Activated naive CD4-positive, alpha-beta T cell treated with anti-CD3 and anti-CD28 coated beads, Interleukin-2, amount 50 U/mL, for 72 hours (primary cell): Measurements from ENCODE around the gene CCDC33. TPM values are rescaled to one million over a fixed set of nuclear protein-coding genes. Genes with fewer than 3 reads are reported as not detected.
A peak's percentile ranks its signal among the peaks of the same experiment; 100 is the strongest.

Experiments used
- ATAC-seq, 2 donors: fragments of 150-1000 bp; cut with Tn5 transposase; 2 replicates each; pipeline ENCODE4 v1.10.0; 2021; ENCODE audit warnings: mild to moderate bottlenecking in 2 of 2, moderate library complexity in 2 of 2
- DNase-seq, 2 donors: peaks; one replicate each; pipeline ENCODE4 v3.0.0; 2021 to 2022; ENCODE audit warnings: low spot score in 2 of 2
- H3K27ac Mint-ChIP-seq, 2 donors: one replicate each; pipeline ENCODE4 v1.8.0; 2022; ENCODE audit warnings: mild to moderate bottlenecking in 2 of 2, mixed read lengths in 2 of 2
- H3K36me3 Mint-ChIP-seq, 2 donors: one replicate each; pipeline ENCODE4 v1.8.0; 2022; ENCODE audit warnings: mixed read lengths in 2 of 2
- H3K9me3 Mint-ChIP-seq, 2 donors: one replicate each; pipeline ENCODE4 v1.8.0; 2022; ENCODE audit warnings: mixed read lengths in 2 of 2
- total RNA-seq, 2 donors: library from RNA; stranded (reverse); gene quantifications; one replicate each; pipeline ENCODE4 v1.2.3, GENCODE V29; 2022

The CCDC33 gene
- not detected for total RNA-seq

- DNase-seq (no peak), ATAC-seq (no peak)
- no peaks in the 10 kb centered on the region for H3K36me3 Mint-ChIP-seq
- H3K27ac Mint-ChIP-seq = no peak within 1 kb of the TSS
- no peaks in the 10 kb centered on the region for H3K9me3 Mint-ChIP-seq
Observed at GRCh38 chr15:74235962-74236361, at the start of gene CCDC33. CCDC33 (plus strand) TSS chr15:74236326; CDS start chr15:74236720, 394 bp downstream.

DNA sequence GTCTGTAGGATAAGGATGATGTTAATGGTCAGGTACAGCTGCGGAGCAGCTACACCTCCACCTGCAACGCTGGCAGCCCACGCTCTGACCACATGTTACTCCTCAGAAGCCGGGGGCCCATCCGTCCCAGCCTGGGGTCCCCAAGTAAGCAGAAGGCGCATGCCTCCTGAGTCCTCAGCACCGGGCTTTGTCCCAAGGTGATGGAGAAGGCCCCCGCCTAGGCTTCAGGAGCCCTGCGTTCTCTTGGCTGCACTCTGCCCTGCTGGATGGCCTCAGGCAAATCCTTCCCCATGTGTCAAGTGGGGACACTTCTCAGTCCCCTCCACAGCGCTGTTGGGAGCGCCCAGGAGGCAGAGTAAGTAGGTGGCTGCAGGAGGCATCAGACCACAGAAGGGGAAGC lies 47.9 kb upstream of the CCDC33 start:
- H3K27ac Mint-ChIP-seq = no peak overlapping the region
- no peak for DNase-seq
- H3K36me3 Mint-ChIP-seq = no peaks in the 10 kb centered on the region
- no peaks in the 10 kb centered on the region for H3K9me3 Mint-ChIP-seq
- no peak for ATAC-seq

DNA sequence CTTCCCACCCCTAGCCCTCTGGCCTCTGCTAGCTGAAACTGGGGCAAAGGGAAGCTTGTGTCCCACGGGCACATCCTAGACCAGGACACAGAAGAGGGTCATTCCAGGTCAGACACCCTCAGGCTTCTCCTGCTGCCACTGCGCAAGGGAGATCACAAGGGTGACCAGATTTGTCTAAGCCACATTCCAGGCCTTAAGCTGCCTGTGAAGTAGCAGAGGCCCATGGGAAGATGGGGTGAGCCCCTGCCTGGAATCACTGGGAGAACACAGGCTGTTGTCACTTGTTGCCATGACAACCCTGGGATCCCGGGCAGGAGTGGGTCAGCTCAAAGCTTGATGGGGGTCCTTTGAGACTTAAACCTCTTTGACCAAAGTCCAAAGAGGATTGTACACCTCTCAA lies 44.3 kb upstream of the CCDC33 start:
- ATAC-seq (no peak), DNase-seq (no peak)
- Mint-ChIP-seq H3K27ac (no peak overlapping the region), H3K36me3 (no peaks in the 10 kb centered on the region), H3K9me3 (no peaks in the 10 kb centered on the region)

GRCh38 chr15:74192751-74193150 lies 43.4 kb upstream of the CCDC33 start:
- H3K27ac Mint-ChIP-seq = no peak overlapping the region
- ATAC-seq (no peak), DNase-seq (no peak)
- no peaks in the 10 kb centered on the region for H3K36me3 Mint-ChIP-seq
- no peaks in the 10 kb centered on the region for H3K9me3 Mint-ChIP-seq

DNA sequence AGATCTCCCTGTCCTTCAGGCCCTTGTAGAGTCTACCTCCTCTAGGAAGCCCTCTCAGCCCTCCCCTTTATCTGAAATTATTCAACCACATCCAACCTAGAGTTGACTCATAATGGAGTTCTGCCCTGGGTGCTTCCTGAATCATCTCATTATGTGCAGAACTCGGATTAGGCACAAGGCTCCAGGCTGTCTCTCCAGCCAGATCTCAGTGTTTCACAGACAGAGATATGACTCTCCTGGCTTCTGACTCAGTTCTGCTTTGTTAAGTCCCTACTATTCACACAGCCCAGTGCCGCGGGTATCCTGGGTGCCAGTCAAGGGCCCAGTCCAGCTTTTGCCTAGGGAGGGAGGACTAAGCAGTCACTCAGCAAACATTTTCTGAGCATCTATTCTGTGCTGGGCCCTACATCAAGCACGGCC lies 42.8 kb upstream of the CCDC33 start:
- no peaks in the 10 kb centered on the region for H3K36me3 Mint-ChIP-seq
- ATAC-seq (peak in 1 of 2 donors; percentile 13), DNase-seq (no peak)
- H3K9me3 Mint-ChIP-seq = no peaks in the 10 kb centered on the region
- H3K27ac Mint-ChIP-seq = no peak overlapping the region

DNA sequence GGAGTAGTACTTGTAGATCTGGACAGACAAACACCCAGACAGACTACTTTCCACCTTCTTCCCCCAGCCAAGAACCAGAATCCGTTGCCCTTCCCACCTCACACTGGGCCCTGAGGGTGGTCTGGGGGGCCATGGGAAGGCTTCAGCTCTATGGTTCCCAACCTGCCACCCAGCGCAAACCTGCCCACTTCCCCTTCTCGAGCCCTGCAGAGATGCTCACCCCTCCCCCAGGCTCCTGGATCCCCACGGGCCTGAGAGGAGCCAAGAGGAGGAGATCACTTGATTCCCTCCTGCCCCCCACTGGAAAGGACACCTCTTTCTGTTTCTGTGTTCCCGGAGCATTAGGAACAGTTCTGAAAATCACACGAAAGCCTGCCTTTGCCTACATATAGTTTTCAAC lies 42.2 kb upstream of the CCDC33 start:
- no peaks in the 10 kb centered on the region for H3K36me3 Mint-ChIP-seq
- no peaks in the 10 kb centered on the region for H3K9me3 Mint-ChIP-seq
- no peak for ATAC-seq
- DNase-seq = no peak
- no peak overlapping the region for H3K27ac Mint-ChIP-seq

DNA sequence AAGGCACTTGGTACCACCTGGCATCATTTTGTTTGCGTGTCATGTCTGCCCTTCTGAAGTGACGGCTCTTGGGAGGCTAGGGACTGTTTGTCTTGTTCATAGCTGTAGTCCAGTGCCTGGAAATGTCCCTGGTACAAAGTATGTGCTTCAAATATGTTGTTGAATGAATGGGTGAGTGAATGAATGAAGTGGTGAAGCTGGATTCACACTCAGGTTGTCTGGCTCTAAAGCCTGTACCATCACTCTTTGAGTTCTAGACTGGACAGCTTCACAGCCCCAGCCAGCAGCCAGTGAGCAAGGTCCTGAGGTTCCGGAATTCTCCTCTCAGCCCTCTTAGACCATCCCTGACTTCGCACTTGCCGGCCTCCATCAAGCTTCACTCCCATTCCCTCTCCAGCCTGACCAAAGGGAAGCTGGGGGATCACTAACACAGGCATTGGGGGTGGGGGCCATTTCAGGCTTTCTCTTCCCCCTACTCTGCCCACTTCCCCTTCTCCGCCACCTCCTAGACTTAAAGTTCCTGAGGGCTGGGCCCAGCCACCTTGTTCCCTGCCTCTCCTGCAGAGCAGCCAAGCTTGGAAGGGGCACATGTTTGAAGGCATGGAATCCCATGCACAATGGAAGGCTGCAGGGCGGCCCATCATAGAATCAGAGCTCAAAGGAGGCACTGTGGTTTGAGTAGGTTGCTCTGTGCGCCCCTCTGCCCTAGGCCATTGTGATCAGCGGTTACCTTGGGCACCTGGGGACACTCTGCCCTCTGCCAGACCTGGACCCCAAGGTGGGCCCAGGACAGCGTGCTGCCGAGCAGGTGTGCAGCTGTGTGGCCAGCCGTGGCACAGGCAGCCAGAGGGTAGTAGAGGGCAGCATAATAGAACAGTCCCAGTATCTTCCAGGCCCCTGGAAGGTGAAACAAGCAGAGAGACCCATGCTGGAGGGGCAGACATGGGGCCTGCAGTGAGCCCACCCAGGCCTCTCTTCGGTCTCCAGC lies 41.3 kb upstream of the CCDC33 start:
- DNase-seq (no peak), ATAC-seq (no peak)
- no peaks in the 10 kb centered on the region for H3K9me3 Mint-ChIP-seq
- no peak overlapping the region for H3K27ac Mint-ChIP-seq
- no peaks in the 10 kb centered on the region for H3K36me3 Mint-ChIP-seq

- H3K9me3 Mint-ChIP-seq = no peaks in the 10 kb centered on the region
- no peak for ATAC-seq
- no peaks in the 10 kb centered on the region for H3K36me3 Mint-ChIP-seq
- no peak overlapping the region for H3K27ac Mint-ChIP-seq
- DNase-seq = no peak
Observed at GRCh38 chr15:74196175-74196574, 40.0 kb upstream of the CCDC33 start.

GRCh38 chr15:74197176-74197965 lies 38.8 kb upstream of the CCDC33 start:
- ATAC-seq (no peak), DNase-seq (no peak)
- H3K36me3 Mint-ChIP-seq = no peaks in the 10 kb centered on the region
- H3K27ac Mint-ChIP-seq = no peak overlapping the region
- no peaks in the 10 kb centered on the region for H3K9me3 Mint-ChIP-seq

DNA sequence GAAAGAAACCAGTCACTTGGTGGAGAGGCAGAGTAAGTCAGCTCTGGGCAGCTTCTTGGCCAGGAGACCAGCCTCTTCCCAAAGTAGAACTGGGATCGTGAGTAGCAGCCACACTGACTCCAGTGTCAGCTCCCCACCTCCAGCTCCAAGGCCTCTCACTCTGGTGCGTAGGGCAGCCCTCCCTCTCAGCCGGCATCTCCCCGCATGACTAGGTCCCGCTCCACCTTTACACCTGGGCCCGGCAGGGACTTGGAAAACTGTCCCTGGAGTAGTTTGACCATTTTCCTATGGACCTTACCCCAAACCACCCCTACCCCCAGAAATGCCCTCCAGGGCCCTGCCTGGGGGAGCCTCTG lies 36.9 kb upstream of the CCDC33 start:
- Mint-ChIP-seq H3K27ac (no peak overlapping the region), H3K9me3 (no peaks in the 10 kb centered on the region), H3K36me3 (no peaks in the 10 kb centered on the region)
- no peak for ATAC-seq
- DNase-seq = no peak

GRCh38 chr15:74200412-74200815 lies 35.7 kb upstream of the CCDC33 start:
- Mint-ChIP-seq H3K9me3 (no peaks in the 10 kb centered on the region), H3K27ac (no peak overlapping the region), H3K36me3 (no peaks in the 10 kb centered on the region)
- no peak for ATAC-seq
- DNase-seq = no peak

GRCh38 chr15:74200871-74201419 lies 35.2 kb upstream of the CCDC33 start:
- Mint-ChIP-seq H3K36me3 (no peaks in the 10 kb centered on the region), H3K9me3 (no peaks in the 10 kb centered on the region), H3K27ac (no peak overlapping the region)
- DNase-seq = no peak
- ATAC-seq = no peak

DNA sequence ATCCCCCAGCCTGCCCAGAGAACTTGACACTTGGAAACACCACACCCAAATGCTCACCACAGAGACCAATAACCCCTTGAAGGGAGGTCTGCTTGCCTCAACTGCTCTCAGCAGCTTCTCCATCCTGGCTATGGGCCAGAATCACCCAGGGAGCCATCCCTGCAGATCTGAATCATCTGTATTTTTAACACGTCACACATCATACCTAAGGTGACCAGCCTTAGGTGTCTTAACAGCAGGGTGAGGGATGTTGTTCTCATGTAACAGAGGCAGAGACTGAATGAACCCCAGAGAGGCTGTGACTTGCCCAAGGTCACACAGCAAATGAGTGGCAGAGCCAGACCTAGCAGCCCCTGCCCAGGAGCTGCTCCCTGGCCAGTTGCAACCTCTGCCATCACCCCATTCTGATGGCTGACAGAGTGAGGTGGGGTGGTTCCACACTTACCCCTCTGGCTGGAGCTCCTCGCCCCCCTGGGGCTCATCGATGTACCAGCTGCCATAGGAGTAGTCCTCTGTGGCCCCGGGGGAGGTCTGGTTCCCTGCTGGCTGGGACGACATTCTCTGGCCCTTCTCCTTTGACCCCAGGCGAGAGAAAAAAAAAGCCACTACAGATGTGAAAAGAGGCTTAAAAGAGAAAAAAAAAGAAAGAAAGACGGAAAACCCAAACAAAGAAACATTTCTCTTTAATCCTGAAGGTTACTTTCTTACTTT lies 34.3 kb upstream of the CCDC33 start:
- ATAC-seq (no peak), DNase-seq (no peak)
- Mint-ChIP-seq H3K9me3 (no peaks in the 10 kb centered on the region), H3K27ac (no peak overlapping the region), H3K36me3 (no peaks in the 10 kb centered on the region)

DNA sequence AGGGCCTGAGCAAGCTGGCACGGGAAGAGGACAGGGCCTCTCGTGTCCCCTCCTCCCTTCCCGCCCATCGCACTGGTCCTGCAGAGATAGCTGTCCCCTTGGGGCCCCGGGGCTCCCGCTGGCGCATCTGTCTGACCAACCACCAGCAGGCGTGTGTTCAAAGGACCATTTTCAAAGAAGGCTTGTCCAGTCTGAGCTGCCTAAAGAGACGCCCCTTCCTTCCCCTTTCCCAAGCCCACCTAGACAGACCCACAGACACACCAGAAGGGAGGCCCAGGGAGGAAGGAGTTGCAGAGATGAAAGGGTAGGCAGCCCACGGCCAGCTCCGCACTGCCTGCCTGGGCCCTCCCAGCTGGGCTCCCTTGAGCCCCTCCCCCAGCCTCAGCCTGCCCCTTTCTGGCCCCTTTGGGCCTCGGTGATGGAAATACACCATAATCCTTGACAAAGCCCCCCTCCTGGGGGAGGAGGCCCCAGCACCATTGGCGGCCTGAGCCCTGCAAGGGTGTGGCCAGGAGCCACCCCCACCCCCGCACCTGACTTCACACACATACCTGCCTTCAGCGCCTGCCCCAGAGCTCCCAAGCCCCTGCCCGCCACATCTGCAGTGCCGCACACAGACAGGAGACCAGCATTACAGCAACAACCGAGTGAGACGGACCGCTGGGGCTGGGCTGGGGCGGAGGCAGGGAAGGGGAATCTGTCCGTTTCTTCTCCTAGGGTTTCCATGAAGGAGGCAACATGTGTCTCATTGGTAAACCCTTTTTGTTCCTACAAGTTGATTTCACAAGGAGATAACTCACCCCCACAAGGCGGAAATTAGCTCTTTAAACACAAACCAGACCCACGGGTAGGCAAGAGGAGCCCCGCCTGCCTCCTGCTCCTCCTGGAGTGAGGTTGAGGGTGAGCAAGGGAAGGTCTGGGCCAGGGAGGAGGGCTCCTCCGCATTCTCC lies 33.4 kb upstream of the CCDC33 start, which contains the start of gene STRA6:
STRA6 (minus strand) TSS at position 336 of the 950 bp plus-strand sequence. CDS start 520 bp downstream, outside the sequence.
- H3K9me3 Mint-ChIP-seq = no peaks in the 10 kb centered on the region
- H3K36me3 Mint-ChIP-seq = no peaks in the 10 kb centered on the region
- DNase-seq (no peak), ATAC-seq (no peak)
- no peak within 1 kb of the TSS for H3K27ac Mint-ChIP-seq

DNA sequence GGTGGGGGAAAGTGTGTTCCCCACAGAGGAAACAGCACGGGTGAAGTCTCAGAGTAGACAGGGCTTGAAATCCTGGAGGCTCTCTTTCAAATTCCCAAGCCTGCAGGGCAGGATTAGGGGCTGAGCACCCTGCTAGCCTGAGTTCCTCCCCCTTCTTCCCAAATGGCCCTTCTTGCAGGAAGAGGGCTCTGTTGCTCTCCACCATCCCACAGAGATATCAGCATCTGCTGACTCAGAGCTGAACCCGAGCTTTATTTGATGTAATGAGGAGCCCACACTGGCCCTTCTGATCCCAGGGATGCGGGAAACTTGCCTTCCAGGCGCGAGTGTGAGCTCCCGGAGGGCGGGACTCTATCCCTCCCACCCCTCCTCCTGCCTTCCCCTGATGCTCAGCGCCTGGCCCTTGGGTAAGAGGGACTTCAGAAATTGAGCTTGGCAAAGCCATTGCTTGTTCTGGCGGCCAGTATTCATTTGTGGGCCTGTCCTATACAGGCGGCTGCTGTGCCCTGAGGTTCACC lies 32.2 kb upstream of the CCDC33 start:
- H3K36me3 Mint-ChIP-seq = no peaks in the 10 kb centered on the region
- no peak for DNase-seq
- H3K27ac Mint-ChIP-seq = no peak overlapping the region
- no peak for ATAC-seq
- no peaks in the 10 kb centered on the region for H3K9me3 Mint-ChIP-seq
